ENCODE results near the gene ALG8. TPM values are rescaled to one million over a fixed set of nuclear protein-coding genes. Genes with fewer than 3 reads are reported as not detected.

The ALG8 gene
- total and polyA plus RNA-seq, 2 of the 8 experiments (the other 6 are each of a cell fraction or from before 2014, with no cell fraction given) = 66.7 to 84.3 TPM

DNA sequence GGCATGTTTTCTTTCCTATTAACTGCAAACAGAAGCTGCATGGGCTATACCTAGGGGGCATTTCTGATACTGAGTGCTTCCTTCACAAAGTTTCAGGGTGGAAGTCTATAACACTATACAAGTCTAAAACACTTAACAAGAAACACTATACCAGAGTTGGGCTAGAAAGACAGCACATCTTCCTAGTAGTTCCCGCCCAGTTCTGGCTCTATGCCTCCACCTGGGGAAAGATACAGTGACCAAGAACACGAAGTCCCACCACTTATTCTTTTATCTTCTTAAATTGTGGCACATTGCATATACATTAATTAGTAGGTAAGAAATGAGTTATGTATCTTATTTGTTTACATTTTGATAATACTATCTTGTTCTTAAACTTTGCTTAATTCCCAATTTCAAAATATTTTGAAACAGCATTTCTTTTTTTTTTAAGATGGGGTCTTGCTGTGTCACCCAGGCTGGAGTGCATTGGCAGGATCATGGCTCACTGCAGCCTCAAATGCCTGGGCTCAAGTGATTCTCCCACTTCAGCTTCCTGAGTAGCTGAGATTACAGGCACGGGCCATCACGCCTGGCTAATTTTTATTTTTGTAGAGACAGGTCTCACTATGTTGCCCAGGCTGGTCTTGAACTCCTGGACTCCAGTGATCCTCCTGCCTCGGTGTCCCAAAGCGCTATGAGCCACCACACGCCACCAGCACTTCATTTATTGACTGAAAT lies 41.6 kb downstream of the ALG8 start:
- Histone ChIP-seq H3K79me2 (ENCODE audit: control insufficient read depth in 1 of 2, insufficient read depth in 2 of 2, low read length in 2 of 2) (no peaks in the 10 kb centered on the region), H3K4ac (replicated peaks; ENCODE audit: insufficient read length, low read depth, low read length) (no peak overlapping the region), H4K20me1 (replicated peaks in 1 of 2; ENCODE audit: control insufficient read depth in 1 of 2, insufficient read depth in 2 of 2, low read length in 2 of 2) (no peaks in the 10 kb centered on the region), H3K9ac (replicated peaks in 1 of 4; ENCODE audit: extremely low read depth in 1 of 4, low read depth in 3 of 4, low read length in 3 of 4) (no peak overlapping the region), H2BK5ac (ENCODE audit: low read depth, low read length) (no peak overlapping the region), H2AFZ (ENCODE audit: low read length) (no peak overlapping the region), H3K23ac (ENCODE audit: insufficient read length) (no peak overlapping the region), H4K91ac (replicated peaks; ENCODE audit: insufficient read length, low read length) (no peak overlapping the region), H3K14ac (ENCODE audit: insufficient read length) (no peak overlapping the region), H3K27ac (ENCODE audit: low read depth, low read length) (no peak overlapping the region), H3K56ac (replicated peaks; ENCODE audit: insufficient read length, low read depth, low read length) (no peak overlapping the region), H4K8ac (ENCODE audit: extremely low read depth, insufficient read depth, low read length) (no peak overlapping the region), H3K27me3 (replicated peaks in 1 of 4; ENCODE audit: control insufficient read depth in 3 of 4, extremely low read depth in 1 of 4, insufficient read depth in 3 of 4, low read length in 3 of 4) (no peaks in the 10 kb centered on the region), H3K4me2 (ENCODE audit: insufficient read depth in 1 of 2, low read depth in 2 of 2, low read length in 2 of 2) (no peak overlapping the region), H3K4me1 (replicated peaks in 1 of 4; ENCODE audit: control insufficient read depth in 3 of 4, insufficient read depth in 4 of 4, low read length in 3 of 4) (no peaks in the 10 kb centered on the region), H2AK5ac (ENCODE audit: low read depth, low read length) (no peak overlapping the region), H4K5ac (ENCODE audit: insufficient read length, low read depth, low read length) (no peak overlapping the region), H2BK15ac (ENCODE audit: low read length) (no peak overlapping the region), H3K23me2 (ENCODE audit: low read depth, low read length) (no peaks in the 10 kb centered on the region), H2BK20ac (ENCODE audit: low read length) (no peak overlapping the region), H2BK12ac (ENCODE audit: low read depth, low read length) (no peak overlapping the region), H2BK120ac (replicated peaks; ENCODE audit: low read depth, low read length) (no peak overlapping the region), H3K79me1 (ENCODE audit: low read depth, low read length) (no peaks in the 10 kb centered on the region), H3K18ac (ENCODE audit: extremely low read depth, low read length) (no peak overlapping the region), H3K36me3 (ENCODE audit: control insufficient read depth in 2 of 4, insufficient read depth in 4 of 4, low read length in 3 of 4) (peaks cover 2 to 30% (median 10%) of the 10 kb centered on the region in 4 experiments; a peak in 7 of 8 replicates), H3K9me3 (ENCODE audit: insufficient read depth in 2 of 2, low read depth in 1 of 2, low read length in 1 of 2) (no peaks in the 10 kb centered on the region), H3K4me3 (ENCODE audit: extremely low read depth in 1 of 4, insufficient read depth in 2 of 4, low read depth in 3 of 4, low read length in 4 of 4) (no peak overlapping the region)
- ChIA-PET CTCF (ENCODE audit: partially characterized antibody) (no interaction called here), POLR2A (ENCODE audit: partially characterized antibody) (interaction anchor here (1.6 kb wide), 1 partner anchor 41 kb away, joined by 3 read pairs; no protein-coding TSS in a partner anchor)
- 93% methylated on average over 7 of the region's 7 CpGs; no CpG with 5 or more reads in 1 of the 2 experiments for WGBS, 2 experiments (ENCODE audit: extremely low coverage in 1 of 2, insufficient coverage in 1 of 2, insufficient read length in 1 of 2, insufficient replicate concordance in 2 of 2, low coverage in 1 of 2, low lambda C conversion rate in 2 of 2, missing lambda C conversion rate in 1 of 2)
- no peak for DNase-seq (ENCODE audit: low read depth in 1 of 2, low spot score in 2 of 2)
- TF ChIP-seq HDAC6 (IDR thresholded peaks at IDR 0.05; ENCODE audit: low read depth, low read length) (no peak), JUN (IDR thresholded peaks at IDR 0.05; ENCODE audit: low read depth, low read length) (no peak), POLR2AphosphoS5 (IDR thresholded peaks at IDR 0.05; ENCODE audit: low read depth, low read length) (no peak)
- FAIRE-seq = no peak
